K562 (cell line): Measurements from ENCODE around the gene CCND3. TPM values are rescaled to one million over a fixed set of nuclear protein-coding genes. Genes with fewer than 3 reads are reported as not detected.

Experiments
- EGR1 ChIP-seq: fragments of 450-650 bp; conservative IDR thresholded peaks from 2 replicates; pipeline ENCODE4 v1.6.1; 2017; ENCODE audit warnings: mild to moderate bottlenecking
- ELF4 ChIP-seq: fragments of 450-650 bp; formaldehyde crosslinking; IDR thresholded peaks from 2 replicates; pipeline ENCODE4 v1.4.0; 2022; ENCODE audit warnings: missing genetic modification characterization
- GATAD2B ChIP-seq: fragments of 450-650 bp; IDR thresholded peaks from 2 replicates; pipeline ENCODE4 v1.6.1; 2017; ENCODE audit warnings: mild to moderate bottlenecking, borderline replicate concordance
- KDM4B ChIP-seq, 2 experiments: fragments of 450-650 bp in 1 of 2; sonication (generic) in 1 of 2; IDR thresholded peaks; 2 replicates each; pipeline ENCODE4 v1.6.1; 2016 to 2017; ENCODE audit warnings: borderline replicate concordance in 2 of 2, antibody characterized with exemption in 1 of 2, low read depth in 1 of 2, mild to moderate bottlenecking in 1 of 2
- MAFG ChIP-seq: fragments of 450-650 bp; conservative IDR thresholded peaks from 2 replicates; pipeline ENCODE4 v1.6.1; 2016; ENCODE audit warnings: missing genetic modification characterization, missing compliant biosample characterization
- MXI1 ChIP-seq: IDR thresholded peaks from 2 replicates; pipeline ENCODE4 v1.6.1; 2011; ENCODE audit warnings: low read depth, mild to moderate bottlenecking, improper control_type of control experiment, low read length
- NFIC ChIP-seq: fragments of 450-650 bp; IDR thresholded peaks from 2 replicates; pipeline ENCODE4 v1.6.1; 2017; ENCODE audit warnings: mild to moderate bottlenecking, inconsistent platforms
- NFRKB ChIP-seq: fragments of 450-650 bp; IDR thresholded peaks from 2 replicates; pipeline ENCODE4 v1.6.1; 2016; ENCODE audit warnings: low read depth
- NR2C2 ChIP-seq, 2 experiments: fragments of 200-800 bp in 1 of 2; sonication (Bioruptor generic) in 1 of 2; sonication (generic) in 1 of 2; formaldehyde crosslinking in 1 of 2; IDR thresholded peaks; 2 replicates each; pipeline versions ENCODE4 v1.6.1 to v1.8.0; 2016 to 2022; ENCODE audit warnings: mild to moderate bottlenecking in 1 of 2, missing compliant biosample characterization in 1 of 2, missing genetic modification characterization in 1 of 2, missing genetic modification reagents in 1 of 2
- NRF1 ChIP-seq, 2 experiments: fragments of 450-650 bp; IDR thresholded peaks in 1 of 2; conservative IDR thresholded peaks in 1 of 2; 2 replicates each; pipeline ENCODE4 v1.6.1; 2014; ENCODE audit warnings: mild to moderate bottlenecking in 2 of 2
- PURB ChIP-seq: sonication (generic); formaldehyde crosslinking; IDR thresholded peaks from 2 replicates; pipeline ENCODE4 v1.9.0; 2021; ENCODE audit warnings: low read depth, mild to moderate bottlenecking, missing genetic modification reagents
- SMAD4 ChIP-seq: fragments of 250-450 bp; sonication (Bioruptor Pico); conservative IDR thresholded peaks from 2 replicates; pipeline ENCODE4 v1.8.0; 2021; ENCODE audit warnings: inconsistent platforms, mild to moderate bottlenecking, moderate library complexity
- SRF ChIP-seq, 2 experiments: fragments of 250-450, 450-650 bp in 1 of 2; sonication (Bioruptor Pico) in 1 of 2; sonication (generic) in 1 of 2; formaldehyde crosslinking; IDR thresholded peaks; 2 replicates each; pipeline versions ENCODE4 v1.5.0 to v1.5.1; 2020 to 2022; ENCODE audit warnings: mild to moderate bottlenecking in 1 of 2, missing genetic modification reagents in 1 of 2
- STAG1 ChIP-seq: sonication (generic); formaldehyde crosslinking; IDR thresholded peaks from 2 replicates; pipeline ENCODE4 v1.5.0; 2020; ENCODE audit warnings: missing genetic modification reagents, borderline replicate concordance
- TSC22D4 ChIP-seq: fragments of 450-650 bp; IDR thresholded peaks from 2 replicates; pipeline ENCODE4 v1.6.1; 2016; ENCODE audit warnings: missing genetic modification characterization, missing biosample characterization, control low read depth
- ZNF239 ChIP-seq: fragments of 250-450 bp; sonication (Bioruptor Pico); IDR thresholded peaks from 2 replicates; pipeline ENCODE4 v1.4.0; 2020; ENCODE audit warnings: mild to moderate bottlenecking
- ZNF24 ChIP-seq: fragments of 450-650 bp; IDR thresholded peaks from 2 replicates; pipeline ENCODE4 v1.6.1; 2016
- ZNF282 ChIP-seq: sonication (generic); formaldehyde crosslinking; IDR thresholded peaks from 2 replicates; pipeline ENCODE4 v1.8.1; 2023; ENCODE audit warnings: missing genetic modification reagents
- ZNF507 ChIP-seq: conservative IDR thresholded peaks from 2 replicates; pipeline ENCODE4 v1.6.1; 2017; ENCODE audit warnings: missing genetic modification characterization, missing compliant biosample characterization
- ZNF696 ChIP-seq: fragments of 250-450 bp; sonication (Bioruptor Pico); conservative IDR thresholded peaks from 2 replicates; pipeline ENCODE4 v1.4.0; 2020; ENCODE audit warnings: mild to moderate bottlenecking, moderate library complexity
- ZNF717 ChIP-seq: fragments of 250-450 bp; sonication (Bioruptor Pico); IDR thresholded peaks from 2 replicates; pipeline ENCODE4 v1.5.0; 2021
- ZNF76 ChIP-seq: fragments of 250-450 bp; sonication (Bioruptor Pico); IDR thresholded peaks from 2 replicates; pipeline ENCODE4 v1.4.0; 2020; ENCODE audit warnings: mild to moderate bottlenecking, moderate library complexity, borderline replicate concordance
- ZNF764 ChIP-seq: fragments of 250-450 bp; sonication (Bioruptor Pico); IDR thresholded peaks from 2 replicates; pipeline ENCODE4 v1.4.0; 2020; ENCODE audit warnings: low read depth, mild to moderate bottlenecking, moderate library complexity
- ZSCAN32 ChIP-seq: fragments of 450-650 bp; formaldehyde crosslinking; IDR thresholded peaks from 2 replicates; pipeline ENCODE4 v1.4.0; 2020; ENCODE audit warnings: mild to moderate bottlenecking, moderate library complexity
- polyA plus RNA-seq, 8 experiments: library from polyadenylated mRNA; depleted of rRNA in 4 of 8; stranded (reverse) in 5 of 8; unstranded in 3 of 8; fragments of >200 nt; fragmentation: Nextera tagmentation in 2 of 8; fragmentation: Illumina TruSeq in 1 of 8; extraction: Ambion mirVana in 2 of 8; extraction: Trizol in 1 of 8; gene quantifications; 2 replicates each; pipeline versions ENCODE4 v1.2.1 to v1.2.3, GENCODE V29; 2011 to 2014; ENCODE audit warnings: inconsistent platforms in 1 of 8, missing spikeins in 1 of 8
- total RNA-seq, 7 experiments: library from RNA; depleted of rRNA in 6 of 7; stranded (reverse); fragments of >200 nt in 6 of 7; fragmentation: Illumina TruSeq in 2 of 7; extraction: Trizol in 2 of 7; gene quantifications; 2 replicates each; pipeline versions ENCODE4 v1.2.1 to v1.2.3, GENCODE V29; 2011 to 2021; ENCODE audit warnings: low replicate concordance in 1 of 7
- TF ChIP-seq, protein P1 (sequence below): fragments of 450-650 bp; IDR thresholded peaks from 2 replicates; pipeline ENCODE4 v1.6.1; 2016
- TF ChIP-seq, protein P2 (sequence below): fragments of 450-650 bp; IDR thresholded peaks from 2 replicates; pipeline ENCODE4 v1.6.1; 2014; ENCODE audit warnings: low read depth, mild to moderate bottlenecking, moderate library complexity, borderline replicate concordance
- TF ChIP-seq, protein P3 (sequence below): fragments of 450-650 bp; IDR thresholded peaks from one replicate; pipeline ENCODE4 v1.6.1; 2018; ENCODE audit warnings: mild to moderate bottlenecking, moderate library complexity; ENCODE audit not compliant: partially characterized antibody

CCND3 gene
- total and polyA plus RNA-seq, 9 of the 15 experiments (the other 6 are each of a cell fraction or from before 2014, with no cell fraction given), result 21.5 to 204 (median 97.4) TPM

DNA sequence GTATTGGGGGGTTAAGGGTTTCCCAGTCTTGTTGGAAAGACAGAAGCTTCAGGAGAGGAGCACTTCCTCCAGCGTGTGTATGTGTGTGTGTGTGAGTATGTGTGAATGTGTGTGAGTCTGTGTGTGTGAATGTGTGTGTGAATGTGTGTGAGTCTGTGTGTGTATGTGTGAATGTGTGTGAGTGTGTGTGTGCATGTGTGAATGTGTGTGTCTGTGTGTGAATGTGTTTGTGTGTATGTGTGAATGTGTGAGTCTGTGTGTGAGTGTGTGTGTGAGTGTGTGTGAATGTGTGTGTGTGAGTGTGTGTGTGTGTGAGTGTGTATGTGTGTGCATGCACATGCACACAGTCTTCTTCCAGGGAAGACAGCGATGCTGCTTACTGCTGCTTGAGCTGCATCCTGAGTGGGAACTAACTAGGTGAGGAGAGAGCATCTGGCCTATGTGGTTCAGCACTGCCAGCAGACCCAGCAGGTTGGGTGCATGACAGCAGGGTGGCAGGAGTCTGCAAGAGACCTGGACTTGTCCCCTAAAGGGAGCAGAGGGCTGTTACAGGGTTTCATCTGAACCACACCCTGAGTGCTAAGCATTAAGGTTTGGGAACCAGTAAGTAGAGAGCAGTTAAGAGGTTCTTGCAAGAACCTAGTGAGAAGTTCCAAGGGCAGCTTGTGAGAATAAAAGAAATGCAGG lies 22.7 kb upstream of the CCND3 start (continued):
- TF ChIP-seq KDM4B (IDR thresholded peaks at IDR 0.05; ENCODE audit: borderline replicate concordance in 2 of 2, low read depth in 1 of 2) (0 out of 4 replicates have a peak, but pooled peaks of 1 of the 2 experiments have one; percentile 46), ZNF717 (no peak), PURB (CRISPR knock-in tag) (no peak), NRF1 (conservative IDR thresholded peaks at IDR 0.05 in 1 of 2, IDR thresholded peaks at IDR 0.05 in 1 of 2) (no peak), SRF (CRISPR knock-in tag; IDR thresholded peaks at IDR 0.05) (no peak), TSC22D4 (tag) (peak; percentile 73; the same call in 1 of the 2 replicates), MAFG (tag) (no peak), ZNF764 (CRISPR knock-in tag) (no peak), EGR1 (no peak), NR2C2 (CRISPR knock-in tag; IDR thresholded peaks at IDR 0.05) (no peak), NR2C2 (tag; IDR thresholded peaks at IDR 0.05) (no peak), ZNF696 (CRISPR knock-in tag) (no peak), ZNF282 (CRISPR knock-in tag) (no peak), ZNF24 (no peak), SMAD4 (CRISPR knock-in tag) (no peak), ZNF507 (no peak), ZNF239 (CRISPR knock-in tag) (no peak), STAG1 (CRISPR knock-in tag) (no peak), MXI1 (no peak), GATAD2B (no peak), ZSCAN32 (no peak), ELF4 (no peak), NFIC (no peak), ZNF76 (CRISPR knock-in tag) (no peak), NFRKB (no peak)
- TF ChIP-seq, protein P1, sequence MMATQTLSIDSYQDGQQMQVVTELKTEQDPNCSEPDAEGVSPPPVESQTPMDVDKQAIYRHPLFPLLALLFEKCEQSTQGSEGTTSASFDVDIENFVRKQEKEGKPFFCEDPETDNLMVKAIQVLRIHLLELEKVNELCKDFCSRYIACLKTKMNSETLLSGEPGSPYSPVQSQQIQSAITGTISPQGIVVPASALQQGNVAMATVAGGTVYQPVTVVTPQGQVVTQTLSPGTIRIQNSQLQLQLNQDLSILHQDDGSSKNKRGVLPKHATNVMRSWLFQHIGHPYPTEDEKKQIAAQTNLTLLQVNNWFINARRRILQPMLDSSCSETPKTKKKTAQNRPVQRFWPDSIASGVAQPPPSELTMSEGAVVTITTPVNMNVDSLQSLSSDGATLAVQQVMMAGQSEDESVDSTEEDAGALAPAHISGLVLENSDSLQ, result no peak
- TF ChIP-seq, protein P2, sequence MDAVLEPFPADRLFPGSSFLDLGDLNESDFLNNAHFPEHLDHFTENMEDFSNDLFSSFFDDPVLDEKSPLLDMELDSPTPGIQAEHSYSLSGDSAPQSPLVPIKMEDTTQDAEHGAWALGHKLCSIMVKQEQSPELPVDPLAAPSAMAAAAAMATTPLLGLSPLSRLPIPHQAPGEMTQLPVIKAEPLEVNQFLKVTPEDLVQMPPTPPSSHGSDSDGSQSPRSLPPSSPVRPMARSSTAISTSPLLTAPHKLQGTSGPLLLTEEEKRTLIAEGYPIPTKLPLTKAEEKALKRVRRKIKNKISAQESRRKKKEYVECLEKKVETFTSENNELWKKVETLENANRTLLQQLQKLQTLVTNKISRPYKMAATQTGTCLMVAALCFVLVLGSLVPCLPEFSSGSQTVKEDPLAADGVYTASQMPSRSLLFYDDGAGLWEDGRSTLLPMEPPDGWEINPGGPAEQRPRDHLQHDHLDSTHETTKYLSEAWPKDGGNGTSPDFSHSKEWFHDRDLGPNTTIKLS, result no peak
- TF ChIP-seq, protein P3, sequence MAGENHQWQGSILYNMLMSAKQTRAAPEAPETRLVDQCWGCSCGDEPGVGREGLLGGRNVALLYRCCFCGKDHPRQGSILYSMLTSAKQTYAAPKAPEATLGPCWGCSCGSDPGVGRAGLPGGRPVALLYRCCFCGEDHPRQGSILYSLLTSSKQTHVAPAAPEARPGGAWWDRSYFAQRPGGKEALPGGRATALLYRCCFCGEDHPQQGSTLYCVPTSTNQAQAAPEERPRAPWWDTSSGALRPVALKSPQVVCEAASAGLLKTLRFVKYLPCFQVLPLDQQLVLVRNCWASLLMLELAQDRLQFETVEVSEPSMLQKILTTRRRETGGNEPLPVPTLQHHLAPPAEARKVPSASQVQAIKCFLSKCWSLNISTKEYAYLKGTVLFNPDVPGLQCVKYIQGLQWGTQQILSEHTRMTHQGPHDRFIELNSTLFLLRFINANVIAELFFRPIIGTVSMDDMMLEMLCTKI, result no peak
